IPS-18c (cell line): Measurements from ENCODE around the gene CHD5.

ENCODE experiments used
- H3K4me3 ChIP-seq: 2 replicates; pipeline ENCODE4 v1.7.0; 2013; ENCODE audit warnings: low read depth, mild to moderate bottlenecking, low read length, moderate library complexity; ENCODE audit not compliant: insufficient read depth
- H3K9me3 ChIP-seq: one replicate; pipeline ENCODE4 v1.6.1; 2013; ENCODE audit warnings: mild to moderate bottlenecking, low read length, moderate library complexity; ENCODE audit not compliant: control insufficient read depth, insufficient read depth

Gene CHD5

GRCh38 chr1:6148497-6149241 lies 31.5 kb downstream of the CHD5 start:
- H3K4me3 ChIP-seq, result peak overlapping the region; percentile 40
- peaks cover 3% of the 10 kb centered on the region for H3K9me3 ChIP-seq

DNA sequence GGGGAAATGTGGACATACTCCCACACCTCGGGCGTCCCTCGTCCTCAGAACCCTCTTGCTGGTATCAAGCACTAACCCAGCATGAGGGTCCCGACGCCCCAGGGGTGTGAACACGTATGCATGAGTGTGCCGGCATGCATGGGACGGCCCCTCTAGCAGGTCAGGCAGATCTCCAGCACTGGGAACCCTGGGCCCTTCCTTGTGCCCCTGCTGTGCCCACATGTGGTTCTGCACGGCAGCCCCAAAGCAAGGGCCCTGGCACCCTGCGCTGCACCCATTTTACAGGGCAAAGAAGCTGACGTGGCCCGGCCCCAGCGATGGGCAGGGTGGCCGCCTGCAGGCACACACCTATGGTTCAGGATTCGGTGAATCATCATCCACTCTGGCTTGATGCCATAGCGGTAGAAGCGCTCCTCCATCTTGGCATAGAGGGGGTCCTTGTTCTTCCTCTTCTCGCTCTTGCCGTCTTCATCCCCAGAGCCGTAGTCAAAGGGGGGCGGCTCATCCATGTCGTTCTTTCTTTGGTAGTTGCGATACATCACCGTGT lies 34.2 kb downstream of the CHD5 start:
- Histone ChIP-seq H3K9me3 (peaks cover 3% of the 10 kb centered on the region), H3K4me3 (no peak overlapping the region)

DNA sequence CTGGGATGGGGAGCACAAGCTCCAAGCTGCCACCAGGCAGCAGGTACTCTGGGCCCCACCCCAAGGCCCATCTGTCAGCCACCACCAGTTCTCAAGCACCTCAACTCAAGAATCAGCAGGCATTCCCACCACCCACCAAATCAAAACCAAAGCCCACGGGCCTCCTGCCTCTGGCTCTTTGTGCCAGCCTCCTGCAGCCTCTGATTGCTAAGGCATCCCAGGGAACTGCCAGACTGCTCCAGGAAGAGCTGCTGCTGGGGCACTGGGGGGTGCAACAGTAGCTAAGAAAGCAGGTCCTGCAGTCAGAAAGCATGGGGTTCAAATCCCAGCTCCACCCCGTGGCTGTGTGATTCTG lies 34.7 kb downstream of the CHD5 start:
- Histone ChIP-seq H3K9me3 (peaks cover 3% of the 10 kb centered on the region), H3K4me3 (no peak overlapping the region)

DNA sequence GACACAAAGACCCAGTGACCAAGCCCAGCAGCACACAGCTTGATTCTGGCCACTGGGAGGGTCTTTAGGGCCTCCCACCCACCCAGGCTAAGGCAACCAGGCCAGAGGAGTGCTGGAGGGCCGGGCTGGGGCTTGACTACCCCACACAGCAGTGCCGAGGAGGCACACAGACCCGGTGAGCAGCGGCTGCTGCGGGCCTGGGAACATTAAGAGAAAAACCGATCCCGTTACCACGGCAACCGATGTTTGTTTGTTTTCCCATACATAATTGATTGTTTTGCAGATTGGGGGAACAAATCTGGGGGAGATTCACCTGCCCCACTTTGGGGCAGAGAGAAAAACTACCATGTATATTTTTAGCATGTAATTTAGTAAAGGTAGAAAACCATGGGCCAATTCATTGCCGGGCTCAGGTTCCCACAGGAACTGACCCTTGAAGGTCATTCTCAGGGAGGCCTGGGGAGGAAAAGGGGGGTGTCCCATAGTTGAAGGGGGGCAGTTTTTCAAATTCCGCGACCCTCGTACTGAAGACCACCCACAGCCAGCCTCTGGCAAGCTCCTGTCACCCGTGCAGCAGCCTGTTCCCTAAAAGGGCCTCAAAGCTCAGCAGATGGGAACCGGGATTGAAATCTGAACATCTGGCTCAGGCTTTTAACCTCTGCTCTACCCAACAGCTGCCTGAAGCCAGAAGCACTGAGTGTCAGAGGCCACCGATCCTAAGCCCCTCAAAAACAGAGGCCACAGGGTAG lies 35.3 kb downstream of the CHD5 start:
- H3K4me3 ChIP-seq, result no peak overlapping the region
- H3K9me3 ChIP-seq, result peaks cover 3% of the 10 kb centered on the region

GRCh38 chr1:6144175-6144574 lies 35.9 kb downstream of the CHD5 start:
- no peak overlapping the region for H3K4me3 ChIP-seq
- peaks cover 3% of the 10 kb centered on the region for H3K9me3 ChIP-seq

- Histone ChIP-seq H3K9me3 (no peaks in the 10 kb centered on the region), H3K4me3 (no peak overlapping the region)
These were observed 36.7 kb downstream of the CHD5 start for GRCh38 chr1:6143395-6143794.

DNA sequence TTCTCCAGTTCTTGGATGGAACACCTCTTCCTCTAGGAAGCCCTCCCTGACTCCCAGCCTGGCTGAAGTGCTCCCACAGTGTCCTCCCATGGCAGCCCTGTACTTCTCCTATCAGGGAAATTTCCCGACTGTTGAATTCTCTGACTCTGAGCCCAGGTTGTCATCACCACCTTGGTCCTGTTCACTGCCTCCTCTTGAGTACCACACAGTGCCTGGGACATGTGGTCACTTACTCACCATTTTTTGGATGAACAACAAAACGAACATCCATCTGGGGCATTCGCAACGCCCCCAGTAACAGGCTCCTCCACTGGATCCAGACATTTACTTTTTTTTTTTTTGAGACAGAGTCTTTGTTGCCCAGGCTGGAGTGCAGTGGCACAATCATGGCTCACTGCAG lies 37.4 kb downstream of the CHD5 start:
- Histone ChIP-seq H3K9me3 (no peaks in the 10 kb centered on the region), H3K4me3 (no peak overlapping the region)

GRCh38 chr1:6142036-6142621 lies 38.0 kb downstream of the CHD5 start:
- no peaks in the 10 kb centered on the region for H3K9me3 ChIP-seq

GRCh38 chr1:6141592-6141991 lies 38.5 kb downstream of the CHD5 start:
- Histone ChIP-seq H3K9me3 (no peaks in the 10 kb centered on the region), H3K4me3 (no peak overlapping the region)

More at GRCh38 chr1:6142036-6142621, 38.0 kb downstream of the CHD5 start:
- H3K4me3 ChIP-seq, result no peak overlapping the region

DNA sequence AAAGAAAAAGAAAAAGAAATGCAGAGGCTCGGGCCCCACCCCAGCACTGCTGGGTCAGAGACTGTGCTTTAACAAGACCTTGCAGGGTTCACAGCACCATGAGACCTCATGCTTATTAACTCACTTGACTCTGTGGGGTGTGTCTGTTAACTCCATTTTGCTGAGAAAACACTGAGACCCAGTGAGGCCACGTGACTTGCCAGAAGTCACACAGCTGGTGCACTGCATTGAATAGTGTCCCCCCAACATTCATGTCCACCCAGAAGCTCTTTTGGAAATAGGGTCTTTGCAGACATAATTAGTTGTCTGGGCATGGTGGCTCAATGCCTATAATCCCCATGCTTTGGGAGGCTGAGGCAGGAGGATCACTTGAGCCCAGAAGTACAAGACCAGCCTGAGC lies 39.7 kb downstream of the CHD5 start:
- Histone ChIP-seq H3K4me3 (no peak overlapping the region), H3K9me3 (no peaks in the 10 kb centered on the region)

GRCh38 chr1:6137758-6138157 lies 42.4 kb downstream of the CHD5 start:
- H3K4me3 ChIP-seq, result no peak overlapping the region
- no peaks in the 10 kb centered on the region for H3K9me3 ChIP-seq

DNA sequence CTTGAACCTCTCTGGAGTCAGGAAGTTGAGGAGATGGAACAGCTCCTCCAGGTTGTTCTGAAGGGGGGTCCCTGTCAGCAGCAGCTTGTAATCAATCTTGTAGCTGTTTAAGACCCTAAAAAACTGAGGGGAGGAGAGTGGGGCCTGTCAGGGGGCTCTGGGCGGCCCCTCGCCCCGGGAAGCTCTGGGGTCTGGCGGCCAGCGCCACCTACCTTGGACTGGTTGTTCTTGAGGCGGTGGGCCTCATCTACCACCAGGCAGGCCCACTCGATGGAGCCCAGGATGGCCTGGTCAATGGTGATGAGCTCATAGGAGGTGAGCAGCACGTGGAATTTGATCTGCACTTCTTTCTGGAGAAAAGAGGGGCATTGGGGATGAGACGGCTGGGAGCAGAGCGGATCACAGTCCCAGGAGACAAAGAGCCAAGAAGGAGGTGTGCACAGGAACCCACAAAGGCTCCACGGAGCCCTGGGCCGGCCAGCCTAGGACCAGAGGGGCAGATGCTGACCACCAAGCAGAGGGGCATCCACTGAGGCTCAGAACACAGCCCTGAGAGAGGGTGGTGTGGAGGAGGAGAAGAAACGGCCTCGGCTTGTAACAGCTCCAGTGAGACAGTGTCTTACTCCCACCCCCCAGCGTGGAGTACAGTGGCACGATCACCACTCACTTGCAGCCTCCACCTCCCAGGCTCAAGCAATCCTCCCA lies 43.5 kb downstream of the CHD5 start:
- H3K9me3 ChIP-seq, result no peaks in the 10 kb centered on the region

DNA sequence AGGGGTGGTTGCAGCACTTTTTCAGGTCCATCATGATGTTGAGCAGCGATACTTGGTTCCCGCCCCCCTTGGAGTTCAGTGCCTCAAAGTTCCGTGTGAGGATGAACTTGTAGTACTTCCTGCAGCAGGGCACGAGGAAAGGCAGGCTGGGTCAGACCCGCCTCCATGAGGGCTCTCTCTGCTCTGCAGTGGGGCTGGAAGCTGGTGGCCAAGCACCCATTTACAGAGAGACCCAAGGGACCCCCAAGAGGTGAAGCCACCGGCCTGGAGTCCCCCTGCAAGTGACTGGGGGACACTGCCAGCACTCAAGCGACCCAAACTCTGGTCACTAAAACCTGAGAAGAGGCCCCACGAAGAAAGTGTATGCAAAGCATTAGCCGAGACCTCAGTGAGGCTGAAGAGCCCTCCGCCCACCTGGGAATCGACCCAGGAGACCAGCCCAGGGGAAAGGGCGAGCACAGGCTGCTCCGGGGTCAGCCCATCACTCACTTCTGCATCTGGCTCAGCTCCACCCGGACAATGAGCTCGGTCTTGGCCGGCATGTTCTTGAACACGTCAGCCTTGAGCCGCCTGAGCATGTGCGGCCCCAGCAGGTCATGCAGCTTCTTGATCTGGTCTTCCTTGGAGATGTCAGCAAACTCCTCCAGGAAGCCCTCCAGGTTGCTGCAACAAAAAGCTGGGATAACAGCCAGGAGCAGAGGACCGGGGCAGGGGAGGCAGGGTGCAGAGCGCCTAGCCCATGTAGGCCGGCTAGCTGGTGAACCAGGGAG lies 45.2 kb downstream of the CHD5 start:
- Histone ChIP-seq H3K4me3 (no peak overlapping the region), H3K9me3 (no peaks in the 10 kb centered on the region)

More for the DNA sequence above, 43.5 kb downstream of the CHD5 start:
- no peak overlapping the region for H3K4me3 ChIP-seq

DNA sequence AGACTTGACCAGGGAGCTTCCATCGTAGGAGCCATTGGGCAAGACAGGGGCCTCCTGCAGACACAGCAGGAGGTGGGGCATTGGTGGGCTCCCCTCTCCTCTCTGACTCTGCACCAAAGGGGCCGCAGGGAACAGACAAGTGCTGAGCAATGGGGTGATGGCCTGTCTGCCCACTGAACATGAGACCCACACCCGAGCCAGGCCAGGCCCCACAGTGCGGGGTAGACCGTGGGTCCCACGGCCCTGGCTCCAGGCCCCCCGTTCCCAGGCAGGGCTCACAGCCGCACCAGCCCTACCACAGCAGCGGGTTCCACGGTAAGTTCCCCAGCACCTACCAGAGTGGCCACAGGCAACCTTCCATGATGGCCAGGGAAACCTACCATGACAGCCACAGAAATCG lies 45.9 kb downstream of the CHD5 start:
- H3K9me3 ChIP-seq, result no peaks in the 10 kb centered on the region
- no peak overlapping the region for H3K4me3 ChIP-seq

DNA sequence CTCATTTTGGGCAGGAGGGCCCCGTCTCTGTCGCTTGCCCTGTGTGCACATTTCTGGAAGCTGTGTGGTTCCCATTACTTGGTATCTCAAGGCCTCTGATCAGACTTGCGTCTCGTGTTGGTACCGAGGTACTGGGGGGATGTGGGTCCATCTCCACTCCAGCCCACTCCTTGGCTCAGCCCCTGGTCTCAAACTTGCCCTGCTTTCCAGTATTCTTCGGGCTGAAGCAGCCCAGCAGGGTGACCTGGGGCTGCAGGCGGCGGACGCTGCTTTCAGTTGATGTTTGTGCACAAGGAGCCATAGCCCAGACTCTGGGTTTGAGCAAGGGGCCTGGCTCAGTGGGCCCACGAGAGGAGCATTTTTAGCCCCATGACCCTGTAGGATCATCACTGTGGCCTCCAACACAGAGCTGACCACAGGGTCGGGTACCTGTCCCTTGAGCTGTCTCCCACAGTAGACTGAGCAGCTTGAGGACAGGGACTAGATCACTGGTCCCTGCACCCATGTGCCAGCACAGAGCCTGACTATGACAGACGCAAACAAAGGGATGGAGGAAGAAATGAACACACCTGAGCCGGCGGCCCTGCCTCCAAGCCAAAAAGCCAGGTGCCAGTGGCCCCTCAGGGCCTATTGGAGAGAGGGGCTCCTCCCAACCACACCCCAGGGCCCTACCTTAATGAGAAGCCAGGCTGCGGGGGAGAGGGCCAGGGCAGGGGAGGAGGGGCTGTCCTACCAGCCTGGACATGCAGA lies 46.8 kb downstream of the CHD5 start:
- H3K9me3 ChIP-seq, result no peaks in the 10 kb centered on the region
- H3K4me3 ChIP-seq, result no peak overlapping the region

- H3K4me3 ChIP-seq, result no peak overlapping the region
- no peaks in the 10 kb centered on the region for H3K9me3 ChIP-seq
These were observed 48.6 kb downstream of the CHD5 start for GRCh38 chr1:6131561-6131960.
